GM10248 (cell line): Measurements from ENCODE around the gene OR10A4.
A peak's percentile ranks its signal among the peaks of the same experiment; 100 is the strongest.

Experiments used
- CTCF ChIA-PET: fragments of 300-600 bp; sonication (Branson Sonifier 250); formaldehyde crosslinking; extraction: SDS; loops from one replicate; lab custom pipeline; 2021; ENCODE audit warnings: antibody characterized with exemption; lab: Yijun Ruan, JAX
- POLR2A ChIA-PET: fragments of 350-650 bp; sonication (Branson Sonifier 250); formaldehyde crosslinking; extraction: SDS; loops from one replicate; lab custom pipeline; 2020; ENCODE audit warnings: antibody characterized with exemption; lab: Yijun Ruan, JAX
- DNase-seq: peaks from one replicate; pipeline ENCODE4 v3.0.0; 2012; ENCODE audit errors: extremely low spot score
- TF ChIP-seq, protein P1 (sequence below): IDR thresholded peaks from 2 replicates; pipeline ENCODE4 v1.5.1; 2012; ENCODE audit warnings: mild to moderate bottlenecking, low read depth; ENCODE audit errors: extremely low read depth, missing control alignments, control extremely low read depth

OR10A4 gene

DNA sequence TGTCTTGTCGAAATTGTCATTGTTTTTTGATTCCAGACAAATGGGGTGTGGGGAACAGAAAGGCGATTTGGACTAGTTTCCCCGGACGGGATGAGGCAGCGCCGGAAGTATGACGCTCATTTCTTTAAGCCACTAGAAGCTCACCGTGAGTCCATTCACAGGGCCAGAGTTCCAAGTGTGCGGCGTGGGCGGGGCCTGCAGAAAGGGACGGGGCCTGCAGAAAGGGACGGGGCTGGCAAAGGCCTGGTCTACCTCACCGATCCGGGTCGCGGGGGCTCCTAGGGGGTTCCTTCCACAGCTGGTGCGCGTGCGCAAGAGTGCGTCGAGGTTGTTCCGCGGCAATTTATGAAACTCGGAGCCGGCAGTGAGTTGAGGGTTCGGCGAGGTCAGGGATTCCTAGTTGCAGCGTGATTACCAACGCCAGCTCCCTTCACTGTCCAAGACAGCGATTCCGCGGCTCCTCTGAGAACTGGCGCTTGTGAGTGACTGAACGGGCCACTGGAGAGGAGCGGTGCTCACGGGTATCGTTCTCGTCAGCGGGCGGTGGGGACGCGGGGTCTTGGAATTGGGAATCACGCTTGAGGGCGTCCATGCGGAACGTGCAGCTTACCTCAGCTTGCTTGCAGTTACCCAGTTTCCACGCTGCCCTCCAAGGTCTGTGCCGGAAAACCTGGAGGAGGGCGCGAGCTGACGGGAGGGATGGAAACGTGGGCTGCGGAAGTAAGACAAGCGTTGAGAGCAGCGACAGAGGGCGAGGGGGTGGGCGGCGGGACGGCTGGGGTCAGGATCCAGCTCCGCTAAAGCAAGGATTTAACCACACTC lies 50.0 kb downstream of the OR10A4 start, which contains the start of gene ZNF215:
Gene ZNF215 (plus strand): TSS at position 219 of the 822 bp plus-strand sequence. CDS start 5,847 bp downstream, outside the sequence.
- TF ChIP-seq, protein P1, sequence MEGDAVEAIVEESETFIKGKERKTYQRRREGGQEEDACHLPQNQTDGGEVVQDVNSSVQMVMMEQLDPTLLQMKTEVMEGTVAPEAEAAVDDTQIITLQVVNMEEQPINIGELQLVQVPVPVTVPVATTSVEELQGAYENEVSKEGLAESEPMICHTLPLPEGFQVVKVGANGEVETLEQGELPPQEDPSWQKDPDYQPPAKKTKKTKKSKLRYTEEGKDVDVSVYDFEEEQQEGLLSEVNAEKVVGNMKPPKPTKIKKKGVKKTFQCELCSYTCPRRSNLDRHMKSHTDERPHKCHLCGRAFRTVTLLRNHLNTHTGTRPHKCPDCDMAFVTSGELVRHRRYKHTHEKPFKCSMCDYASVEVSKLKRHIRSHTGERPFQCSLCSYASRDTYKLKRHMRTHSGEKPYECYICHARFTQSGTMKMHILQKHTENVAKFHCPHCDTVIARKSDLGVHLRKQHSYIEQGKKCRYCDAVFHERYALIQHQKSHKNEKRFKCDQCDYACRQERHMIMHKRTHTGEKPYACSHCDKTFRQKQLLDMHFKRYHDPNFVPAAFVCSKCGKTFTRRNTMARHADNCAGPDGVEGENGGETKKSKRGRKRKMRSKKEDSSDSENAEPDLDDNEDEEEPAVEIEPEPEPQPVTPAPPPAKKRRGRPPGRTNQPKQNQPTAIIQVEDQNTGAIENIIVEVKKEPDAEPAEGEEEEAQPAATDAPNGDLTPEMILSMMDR = no peak
- CTCF ChIA-PET = interaction anchor here (1.2 to 2.5 kb wide), 3 partner anchors 27 to 171 kb away, joined by 3 to 7 read pairs (median 3); no protein-coding TSS in a partner anchor
- peak; percentile 70 for DNase-seq
- POLR2A ChIA-PET = no interaction called here

DNA sequence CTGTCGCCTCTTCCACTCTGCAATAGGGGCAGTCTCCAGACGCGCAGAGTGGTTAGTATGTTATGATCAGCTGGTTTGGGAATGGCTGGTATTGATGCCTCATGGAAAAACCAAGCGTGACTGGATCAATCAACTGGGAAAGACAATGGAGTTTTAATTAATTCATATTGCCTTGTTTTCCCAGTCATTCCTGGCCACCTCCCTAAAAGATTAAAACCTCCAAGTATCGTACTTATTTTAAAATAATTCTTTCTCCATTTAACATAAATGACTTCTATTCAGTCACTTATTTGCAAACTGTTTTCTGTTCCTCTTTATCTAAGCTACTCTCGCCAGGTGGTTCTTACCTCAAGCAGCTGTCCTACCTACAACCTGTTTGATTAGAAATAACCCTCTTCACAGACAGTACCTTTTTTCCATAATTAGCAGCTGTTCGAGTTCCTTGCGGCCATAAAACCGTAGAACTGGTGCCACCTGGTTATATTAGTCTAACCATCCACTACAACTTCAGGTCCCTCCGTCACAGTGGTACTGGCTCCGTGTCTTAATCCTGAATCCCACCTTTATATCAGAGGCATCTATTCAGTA lies 50.7 kb downstream of the OR10A4 start:
- POLR2A ChIA-PET = no interaction called here
- DNase-seq = peak; percentile 43
- CTCF ChIA-PET = interaction anchor here (1.1 to 2.5 kb wide), 4 partner anchors 27 to 172 kb away, joined by 3 to 7 read pairs (median 3); no protein-coding TSS in a partner anchor
- TF ChIP-seq, protein P1 = no peak
